Adrenal gland (tissue), 12 donors: ENCODE data around the gene ZBTB34. TPM values are rescaled to one million over a fixed set of nuclear protein-coding genes. Genes with fewer than 3 reads are reported as not detected.

Experiments
- DNase-seq, 7 donors: peaks; one replicate each; pipeline ENCODE4 v3.0.0-alpha.2; 2019 to 2020
- H3K27ac ChIP-seq, 5 donors: fragments of 200-600 bp; sonication (generic) in 4 of 5; 1 replicate in 3 of 5; 2 replicates in 2 of 5; pipeline versions ENCODE4 v1.5.1 to v1.8.0; 2016 to 2020; ENCODE audit warnings: mild to moderate bottlenecking in 1 of 5
- H3K27me3 ChIP-seq: fragments of 200-600 bp; 2 replicates; pipeline ENCODE4 v1.8.0; 2021
- H3K36me3 ChIP-seq, 2 donors: fragments of 200-600 bp; replicated peaks in 1 of 2; 1 replicate in 1 of 2; 2 replicates in 1 of 2; pipeline versions ENCODE4 v1.5.1 to v1.8.0; 2018 to 2022
- H3K4me1 ChIP-seq, 2 donors: fragments of 200-600 bp; replicated peaks in 1 of 2; 1 replicate in 1 of 2; 2 replicates in 1 of 2; pipeline versions ENCODE4 v1.5.1 to v1.8.0; 2018 to 2021
- H3K4me3 ChIP-seq, 4 donors: fragments of 200-600 bp; sonication (generic) in 3 of 4; one replicate each; pipeline ENCODE4 v1.5.1; 2016 to 2018
- H3K9me3 ChIP-seq, 3 donors: fragments of 200-600 bp; sonication (generic) in 1 of 3; replicated peaks in 1 of 3; 1 replicate in 2 of 3; 2 replicates in 1 of 3; pipeline versions ENCODE4 v1.5.1 to v1.8.0; 2016 to 2021
- CTCF ChIP-seq, 6 experiments: fragments of 450-650 bp in 4 of 6; fragments of 200-600 bp in 2 of 6; sonication (generic) in 1 of 6; IDR thresholded peaks; 1 replicate in 5 of 6; 2 replicates in 1 of 6; pipeline versions ENCODE4 v1.5.1 to v1.8.0; 2016 to 2021; ENCODE audit warnings: antibody characterized with exemption in 6 of 6, mild to moderate bottlenecking in 2 of 6, moderate library complexity in 1 of 6
- POLR2A ChIP-seq, 2 donors: fragments of 450-650 bp; IDR thresholded peaks; one replicate each; pipeline ENCODE4 v1.6.1; 2017; ENCODE audit warnings: antibody characterized with exemption in 2 of 2, mild to moderate bottlenecking in 2 of 2, moderate library complexity in 1 of 2
- WGBS, 4 donors: extraction: QIAGEN DNeasy Blood & Tissue Kit in 2 of 4; methylation state at CpG; one replicate each; pipeline versions ENCODE4 v1.1.5 to v1.1.7; 2013 to 2017; 5-methylcytosine and 5-hydroxymethylcytosine counted together
- intact Hi-C, 2 donors: fragments of 100-400 bp; cut with DNase I; formaldehyde crosslinking; loops; one replicate each; pipeline versions ENCODE4 v1.14.1 to v1.15.0; 2022 to 2023
- polyA plus RNA-seq, 3 donors: library from polyadenylated mRNA; stranded (reverse); fragments of 200-250 nt in 2 of 3; fragments of 350-450 nt in 1 of 3; fragmentation: Illumina TruSeq in 1 of 3; extraction: RNeasy Lipid Tissue Mini Kit (QIAGEN cat#74804) in 1 of 3; gene quantifications; one replicate each; pipeline ENCODE4 v1.2.3, GENCODE V29; 2013 to 2014
- total RNA-seq, 9 donors: library from RNA; depleted of rRNA in 4 of 9; stranded (reverse); fragments of >200 nt in 4 of 9; fragments of 120-200 nt in 1 of 9; fragmentation: NEBNext Ultra II Directional in 1 of 9; extraction: Animal tissue kit (Norgen Biotek cat#: 25700) in 1 of 9; gene quantifications; one replicate each; pipeline versions ENCODE4 v1.1.0 to v1.2.4, GENCODE V29; 2013 to 2023
- donor health status: healthy with polysubstance abuse.
- donor health status: Bipolar disorder and iron deficiency.
- donor health status: DM: yes; HTN: yes; CAD: no.
- donor health status: DM: no; HTN: no; CAD: no.
- donor health status: DM: no; HTN: no; CAD: no.
- donor health status: DM: yes; HTN: yes; CAD: no.

Gene ZBTB34
- total and polyA plus RNA-seq, 12 donors: 1.7 to 10.8 (median 6.3) TPM

- no peaks in the 10 kb centered on the region for H3K4me1 ChIP-seq
- H3K27me3 ChIP-seq: no peaks in the 10 kb centered on the region
- DNase-seq: no peak
- no peak overlapping the region for H3K27ac ChIP-seq
- H3K4me3 ChIP-seq: no peak overlapping the region
- 88 to 94% (median 90%) methylated on average over 1 of the region's 1 CpG for whole genome bisulfite sequencing, 4 donors
- H3K36me3 ChIP-seq: no peaks in the 10 kb centered on the region
- TF ChIP-seq POLR2A (IDR thresholded peaks at IDR 0.05) (no peak), CTCF (IDR thresholded peaks at IDR 0.05) (no peak)
- intact Hi-C loops: no loop called here
- H3K9me3 ChIP-seq: no peaks in the 10 kb centered on the region
Measured at GRCh38 chr9:126919193-126919592, 58.8 kb downstream of the ZBTB34 start.

- Histone ChIP-seq H3K9me3 (no peaks in the 10 kb centered on the region), H3K27ac (no peak overlapping the region), H3K4me1 (no peaks in the 10 kb centered on the region), H3K36me3 (no peaks in the 10 kb centered on the region), H3K27me3 (no peaks in the 10 kb centered on the region), H3K4me3 (no peak overlapping the region)
- intact Hi-C loops: no loop called here
- DNase-seq: no peak
- TF ChIP-seq POLR2A (IDR thresholded peaks at IDR 0.05): no peak
- no peak for TF ChIP-seq CTCF (IDR thresholded peaks at IDR 0.05)
Measured at GRCh38 chr9:126925876-126926275, 65.4 kb downstream of the ZBTB34 start.

GRCh38 chr9:126926364-126926763, 65.9 kb downstream of the ZBTB34 start:
- Histone ChIP-seq H3K4me1 (no peaks in the 10 kb centered on the region), H3K9me3 (no peaks in the 10 kb centered on the region), H3K4me3 (no peak overlapping the region), H3K27ac (no peak overlapping the region), H3K27me3 (no peaks in the 10 kb centered on the region), H3K36me3 (no peaks in the 10 kb centered on the region)
- no peak for DNase-seq
- WGBS, 4 donors: 75 to 92% (median 77%) methylated on average over 2 of the region's 2 CpGs
- intact Hi-C loops: no loop called here
- TF ChIP-seq CTCF (IDR thresholded peaks at IDR 0.05) (no peak), POLR2A (IDR thresholded peaks at IDR 0.05) (no peak)

GRCh38 chr9:126927419-126927818, 67.0 kb downstream of the ZBTB34 start:
- H3K27ac ChIP-seq: no peak overlapping the region
- no peak for TF ChIP-seq POLR2A (IDR thresholded peaks at IDR 0.05)
- TF ChIP-seq CTCF (IDR thresholded peaks at IDR 0.05): no peak
- no peaks in the 10 kb centered on the region for H3K36me3 ChIP-seq
- no peak for DNase-seq
- H3K4me1 ChIP-seq: no peaks in the 10 kb centered on the region
- intact Hi-C loops: no loop called here
- no peaks in the 10 kb centered on the region for H3K9me3 ChIP-seq
- H3K4me3 ChIP-seq: no peak overlapping the region
- H3K27me3 ChIP-seq: no peaks in the 10 kb centered on the region
- 65 to 80% (median 76%) methylated on average over 6 of the region's 6 CpGs for WGBS, 4 donors
